Testis (tissue), 2 donors: Measurements from ENCODE around the gene TTLL1.

Experiments used
- POLR2A ChIP-seq: fragments of 450-650 bp; IDR thresholded peaks from one replicate; pipeline ENCODE4 v1.6.1; 2017; ENCODE audit warnings: antibody characterized with exemption, mild to moderate bottlenecking, moderate library complexity
- TF ChIP-seq, protein P1 (sequence below), 3 experiments: fragments of 450-650 bp in 2 of 3; fragments of 200-600 bp in 1 of 3; sonication (generic) in 1 of 3; IDR thresholded peaks; one replicate each; pipeline ENCODE4 v1.5.1; 2016 to 2019; ENCODE audit warnings: antibody characterized with exemption in 3 of 3, mild to moderate bottlenecking in 2 of 3, moderate library complexity in 1 of 3

DNA sequence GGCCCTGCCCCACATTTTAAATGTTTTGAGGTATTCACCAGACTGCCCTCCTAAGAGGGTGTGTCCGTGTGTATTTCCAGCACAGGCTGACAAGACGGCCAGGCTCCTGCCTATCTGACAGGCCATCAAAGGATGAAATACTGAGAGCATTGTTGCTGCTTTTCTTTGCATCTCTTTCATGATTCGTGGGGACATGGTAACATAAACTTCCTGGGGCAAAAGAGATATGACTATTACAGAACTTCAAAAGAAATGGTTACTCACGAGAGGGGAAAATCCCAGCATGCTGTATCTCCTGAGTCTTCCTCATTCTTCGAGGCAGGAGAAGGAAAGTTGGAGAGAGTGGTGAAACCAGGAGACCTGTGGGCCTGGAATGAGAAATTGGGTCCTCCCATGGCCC lies 11.0 kb upstream of the TTLL1 start:
- TF ChIP-seq, protein P1, sequence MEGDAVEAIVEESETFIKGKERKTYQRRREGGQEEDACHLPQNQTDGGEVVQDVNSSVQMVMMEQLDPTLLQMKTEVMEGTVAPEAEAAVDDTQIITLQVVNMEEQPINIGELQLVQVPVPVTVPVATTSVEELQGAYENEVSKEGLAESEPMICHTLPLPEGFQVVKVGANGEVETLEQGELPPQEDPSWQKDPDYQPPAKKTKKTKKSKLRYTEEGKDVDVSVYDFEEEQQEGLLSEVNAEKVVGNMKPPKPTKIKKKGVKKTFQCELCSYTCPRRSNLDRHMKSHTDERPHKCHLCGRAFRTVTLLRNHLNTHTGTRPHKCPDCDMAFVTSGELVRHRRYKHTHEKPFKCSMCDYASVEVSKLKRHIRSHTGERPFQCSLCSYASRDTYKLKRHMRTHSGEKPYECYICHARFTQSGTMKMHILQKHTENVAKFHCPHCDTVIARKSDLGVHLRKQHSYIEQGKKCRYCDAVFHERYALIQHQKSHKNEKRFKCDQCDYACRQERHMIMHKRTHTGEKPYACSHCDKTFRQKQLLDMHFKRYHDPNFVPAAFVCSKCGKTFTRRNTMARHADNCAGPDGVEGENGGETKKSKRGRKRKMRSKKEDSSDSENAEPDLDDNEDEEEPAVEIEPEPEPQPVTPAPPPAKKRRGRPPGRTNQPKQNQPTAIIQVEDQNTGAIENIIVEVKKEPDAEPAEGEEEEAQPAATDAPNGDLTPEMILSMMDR (IDR thresholded peaks at IDR 0.05) = no peak
- TF ChIP-seq POLR2A = no peak
